Measurements from ENCODE around the gene CNOT1. TPM values are rescaled to one million over a fixed set of nuclear protein-coding genes. Genes with fewer than 3 reads are reported as not detected.

Gene CNOT1
- total RNA-seq, 2 experiments from 2014 or later, result 268 to 273 TPM

GRCh38 chr16:58485184-58485887, 144.3 kb downstream of the CNOT1 start:
- Mint-ChIP-seq H3K4me3 (no peak overlapping the region), H3K4me1 (no peaks in the 10 kb centered on the region), H3K9me3 (ENCODE audit: low read depth) (no peaks in the 10 kb centered on the region), H3K36me3 (no peaks in the 10 kb centered on the region), H3K27me3 (peaks cover 11% of the 10 kb centered on the region), H3K27ac (no peak overlapping the region)
- CTCF ChIA-PET, result interaction anchor here (1.0 to 5.8 kb wide), 4 partner anchors 92 to 271 kb away, joined by 3 to 113 read pairs (median 4); no protein-coding TSS in a partner anchor
- DNase-seq (no peak), ATAC-seq (no peak)

GRCh38 chr16:58481931-58482330, 147.7 kb downstream of the CNOT1 start:
- Mint-ChIP-seq H3K9me3 (ENCODE audit: low read depth) (no peaks in the 10 kb centered on the region), H3K36me3 (no peaks in the 10 kb centered on the region), H3K27me3 (peaks cover 17% of the 10 kb centered on the region), H3K27ac (no peak overlapping the region), H3K4me3 (no peak overlapping the region), H3K4me1 (no peaks in the 10 kb centered on the region)
- CTCF ChIA-PET, result interaction anchor here (2.0 kb wide), 1 partner anchor 145 kb away, joined by 6 read pairs; no protein-coding TSS in a partner anchor
- ATAC-seq, result no peak
- DNase-seq, result no peak

- ATAC-seq, result no peak
- Mint-ChIP-seq H3K36me3 (no peaks in the 10 kb centered on the region), H3K27ac (no peak overlapping the region)
Observed at GRCh38 chr16:58481226-58481869, 148.3 kb downstream of the CNOT1 start.

GRCh38 chr16:58478427-58478826, 151.2 kb downstream of the CNOT1 start:
- Mint-ChIP-seq H3K4me1 (no peaks in the 10 kb centered on the region), H3K4me3 (no peak overlapping the region), H3K9me3 (ENCODE audit: low read depth) (no peaks in the 10 kb centered on the region), H3K27ac (no peak overlapping the region), H3K36me3 (no peaks in the 10 kb centered on the region), H3K27me3 (peaks cover 22% of the 10 kb centered on the region)
- CTCF ChIA-PET, result interaction anchor here (0.9 kb wide), 1 partner anchor 10 kb away, joined by 3 read pairs; no protein-coding TSS in a partner anchor
- ATAC-seq (no peak), DNase-seq (no peak)

More at GRCh38 chr16:58481226-58481869, 148.3 kb downstream of the CNOT1 start:
- no peak for DNase-seq
- H3K4me3 Mint-ChIP-seq, result no peak overlapping the region
- no peaks in the 10 kb centered on the region for H3K9me3 Mint-ChIP-seq (ENCODE audit: low read depth)
- CTCF ChIA-PET, result no interaction called here
- peaks cover 15% of the 10 kb centered on the region for H3K27me3 Mint-ChIP-seq
- no peaks in the 10 kb centered on the region for H3K4me1 Mint-ChIP-seq

GRCh38 chr16:58476791-58477190, 152.8 kb downstream of the CNOT1 start:
- Mint-ChIP-seq H3K27ac (no peak overlapping the region), H3K27me3 (peaks cover 21% of the 10 kb centered on the region), H3K4me1 (no peaks in the 10 kb centered on the region), H3K36me3 (no peaks in the 10 kb centered on the region), H3K9me3 (ENCODE audit: low read depth) (no peaks in the 10 kb centered on the region), H3K4me3 (no peak overlapping the region)
- DNase-seq, result no peak
- ATAC-seq, result no peak
- CTCF ChIA-PET, result no interaction called here

GRCh38 chr16:58475091-58475619, 154.5 kb downstream of the CNOT1 start:
- Mint-ChIP-seq H3K9me3 (ENCODE audit: low read depth) (no peaks in the 10 kb centered on the region), H3K36me3 (no peaks in the 10 kb centered on the region), H3K27me3 (peaks cover 25% of the 10 kb centered on the region), H3K27ac (no peak overlapping the region), H3K4me1 (no peaks in the 10 kb centered on the region), H3K4me3 (no peak overlapping the region)
- CTCF ChIA-PET, result no interaction called here
- DNase-seq (no peak), ATAC-seq (no peak)

- no peak for DNase-seq
- no peak for ATAC-seq
- H3K27ac Mint-ChIP-seq, result no peak overlapping the region
- CTCF ChIA-PET, result no interaction called here
- H3K36me3 Mint-ChIP-seq, result no peaks in the 10 kb centered on the region
- H3K4me1 Mint-ChIP-seq, result no peaks in the 10 kb centered on the region
- H3K9me3 Mint-ChIP-seq (ENCODE audit: low read depth), result no peaks in the 10 kb centered on the region
- no peak overlapping the region for H3K4me3 Mint-ChIP-seq
- peaks cover 27% of the 10 kb centered on the region for H3K27me3 Mint-ChIP-seq
Observed at GRCh38 chr16:58474296-58474695, 155.3 kb downstream of the CNOT1 start.

- CTCF ChIA-PET, result interaction anchor here (1.2 to 2.2 kb wide), 3 partner anchors 15 to 136 kb away, joined by 4 to 6 read pairs (median 4); no protein-coding TSS in a partner anchor
- Mint-ChIP-seq H3K4me3 (no peak overlapping the region), H3K36me3 (no peaks in the 10 kb centered on the region), H3K27me3 (peaks cover 36% of the 10 kb centered on the region), H3K4me1 (no peaks in the 10 kb centered on the region), H3K9me3 (ENCODE audit: low read depth) (no peaks in the 10 kb centered on the region), H3K27ac (no peak overlapping the region)
- no peak for ATAC-seq
- no peak for DNase-seq
Observed at GRCh38 chr16:58472827-58473226, 156.8 kb downstream of the CNOT1 start.

- Mint-ChIP-seq H3K27me3 (peaks cover 40% of the 10 kb centered on the region), H3K4me1 (no peaks in the 10 kb centered on the region), H3K4me3 (no peak overlapping the region), H3K36me3 (no peaks in the 10 kb centered on the region), H3K27ac (no peak overlapping the region), H3K9me3 (ENCODE audit: low read depth) (no peaks in the 10 kb centered on the region)
- CTCF ChIA-PET, result interaction anchor here (1.2 to 2.2 kb wide), 2 partner anchors 16 to 136 kb away, joined by 4 to 6 read pairs; no protein-coding TSS in a partner anchor
- no peak for DNase-seq
- no peak for ATAC-seq
Observed at GRCh38 chr16:58472266-58472665, 157.4 kb downstream of the CNOT1 start.

- no peak for ATAC-seq
- H3K36me3 Mint-ChIP-seq, result no peaks in the 10 kb centered on the region
Observed at GRCh38 chr16:58471209-58471975, 158.2 kb downstream of the CNOT1 start.

More at GRCh38 chr16:58471209-58471975, 158.2 kb downstream of the CNOT1 start:
- CTCF ChIA-PET, result interaction anchor here (0.5 to 2.2 kb wide), 5 partner anchors 16 to 888 kb away, joined by 3 to 6 read pairs (median 3); no protein-coding TSS in a partner anchor
- H3K9me3 Mint-ChIP-seq (ENCODE audit: low read depth), result no peaks in the 10 kb centered on the region
- H3K4me3 Mint-ChIP-seq, result no peak overlapping the region
- no peaks in the 10 kb centered on the region for H3K4me1 Mint-ChIP-seq
- H3K27me3 Mint-ChIP-seq, result peaks cover 47% of the 10 kb centered on the region
- no peak for DNase-seq
- no peak overlapping the region for H3K27ac Mint-ChIP-seq

Other genes starting within 250 kb of the CNOT1 start
- gene GINS3, start 237.4 kb downstream of the CNOT1 start, total RNA-seq, result 10 to 100 TPM; 15.6 to 19.2 TPM
- gene NDRG4, start 129.7 kb downstream of the CNOT1 start, total RNA-seq, result 1 to 10 TPM; 1.6 to 2.5 TPM
- gene SETD6, start 114.3 kb downstream of the CNOT1 start, total RNA-seq, result 10 to 100 TPM; 12.6 to 17.8 TPM
- gene SLC38A7, start 54.9 kb upstream of the CNOT1 start, total RNA-seq, result 10 to 100 TPM; 10.4 to 12.3 TPM
- 100 to 1,000 TPM in 1 of 2 experiments, 10 to 100 TPM in 1; 83.6 to 102 TPM for gene GOT2, start 104.5 kb upstream of the CNOT1 start, total RNA-seq

Data from activated CD8-positive, alpha-beta memory T cell treated with anti-CD3 and anti-CD28 coated beads, Interleukin-2, amount 10 ng/mL, durations not matched to agents 7 days and 5 days (primary cell).